HepG2 (cell line): ENCODE measurements around the gene B3GNT9. TPM values are rescaled to one million over a fixed set of nuclear protein-coding genes. Genes with fewer than 3 reads are reported as not detected.

ENCODE experiments used
- ATAC-seq: fragments of 200-7000 bp; cut with Tn5 transposase; 3 replicates; pipeline ENCODE4 v1.9.1; 2020; ENCODE audit warnings: mild to moderate bottlenecking, moderate library complexity
- BruUV-seq: library from RNA; stranded (reverse); fragments of 400-500 nt; replicated peaks from 2 replicates; lab custom pipeline; 2021; lab: Mats Ljungman, UMichigan
- CTCF ChIA-PET: fragments of 300-600 bp; formaldehyde crosslinking; extraction: SDS; loops from one replicate; lab custom pipeline; 2021; ENCODE audit warnings: low total read pairs, inconsistent platforms, low intra/inter-chr PET ratio; lab: Yijun Ruan, JAX
- POLR2A ChIA-PET: fragments of 350-600 bp; sonication (Branson Sonifier 250); formaldehyde crosslinking; loops from one replicate; lab custom pipeline; 2020; ENCODE audit warnings: antibody characterized with exemption, inconsistent platforms; lab: Yijun Ruan, JAX
- DNase-seq: peaks from one replicate; pipeline ENCODE4 v3.0.0-alpha.2; 2015; ENCODE audit warnings: low spot score
- FAIRE-seq: peaks from 3 replicates; lab custom pipeline; 2011; peaks lifted over from hg19 to GRCh38; lab: Jason Lieb, UNC
- H2AFZ ChIP-seq: one replicate; pipeline ENCODE4 v1.6.1; 2011; ENCODE audit warnings: low read length, inconsistent platforms
- H3K27ac ChIP-seq: fragments of 300-600 bp; 3 replicates; pipeline ENCODE4 v1.8.0; 2011; ENCODE audit warnings: mixed run types, mild to moderate bottlenecking, mixed read lengths, low read length, inconsistent platforms; ENCODE audit not compliant: insufficient read depth; ENCODE audit errors: extremely low read length
- H3K27me3 ChIP-seq, 2 experiments: fragments of 200-600 bp in 1 of 2; 2 replicates in 1 of 2; 3 replicates in 1 of 2; pipeline versions ENCODE4 v1.6.0 to v1.8.0; 2011; ENCODE audit warnings: low read length in 2 of 2, mild to moderate bottlenecking in 2 of 2, moderate library complexity in 2 of 2, inconsistent platforms in 1 of 2; ENCODE audit not compliant: insufficient read depth in 2 of 2, control insufficient read depth in 1 of 2
- H3K36me3 ChIP-seq, 2 experiments: fragments of 200-600 bp in 1 of 2; replicated peaks in 1 of 2; 2 replicates in 1 of 2; 3 replicates in 1 of 2; pipeline versions ENCODE4 v1.5.1 to v1.8.0; 2011; ENCODE audit warnings: low read length in 2 of 2, inconsistent platforms in 1 of 2; ENCODE audit not compliant: insufficient read depth in 2 of 2, control insufficient read depth in 1 of 2
- H3K4me1 ChIP-seq: 2 replicates; pipeline ENCODE4 v1.5.1; 2012; ENCODE audit warnings: low read length, inconsistent platforms; ENCODE audit not compliant: insufficient read depth
- H3K4me2 ChIP-seq: 2 replicates; pipeline ENCODE4 v1.6.0; 2011; ENCODE audit warnings: low read depth, low read length, inconsistent platforms
- H3K4me3 ChIP-seq, 3 experiments: fragments of 200-600 bp in 1 of 3; sonication (generic), shearing (Covaris generic) in 1 of 3; replicated peaks in 1 of 3; 2 replicates each; pipeline ENCODE4 v1.5.1; 2011 to 2016; ENCODE audit warnings: low read length in 3 of 3, inconsistent platforms in 2 of 3, low read depth in 2 of 3, mild to moderate bottlenecking in 2 of 3, control low read depth in 1 of 3, mixed read lengths in 1 of 3; ENCODE audit not compliant: insufficient read depth in 1 of 3
- H3K79me2 ChIP-seq: one replicate; pipeline ENCODE4 v1.6.1; 2011; ENCODE audit warnings: low read length, inconsistent platforms; ENCODE audit not compliant: insufficient read depth
- H3K9ac ChIP-seq: 2 replicates; pipeline ENCODE4 v1.6.0; 2011; ENCODE audit warnings: mild to moderate bottlenecking, low read depth, low read length, inconsistent platforms; ENCODE audit not compliant: insufficient read depth
- H3K9me3 ChIP-seq: 2 replicates; pipeline ENCODE4 v1.5.1; 2012; ENCODE audit warnings: mild to moderate bottlenecking, low read length
- H4K20me1 ChIP-seq: 2 replicates; pipeline ENCODE4 v1.6.0; 2011; ENCODE audit warnings: inconsistent platforms, mild to moderate bottlenecking, low read length, moderate library complexity; ENCODE audit not compliant: insufficient read depth
- ATAD3A ChIP-seq: sonication (generic); formaldehyde crosslinking; IDR thresholded peaks from 2 replicates; pipeline ENCODE4 v1.4.0; 2020; ENCODE audit warnings: missing genetic modification reagents
- ATF4 ChIP-seq, 2 experiments: fragments of 450-650 bp in 1 of 2; sonication (generic) in 1 of 2; formaldehyde crosslinking; IDR thresholded peaks; 2 replicates each; pipeline versions ENCODE4 v1.5.0 to v1.8.0; 2020 to 2022; ENCODE audit warnings: mild to moderate bottlenecking in 1 of 2, missing genetic modification reagents in 1 of 2
- CTCF ChIP-seq: sonication (generic); formaldehyde crosslinking; IDR thresholded peaks from 2 replicates; pipeline ENCODE4 v1.5.0; 2020; ENCODE audit warnings: mild to moderate bottlenecking, missing genetic modification reagents, moderate library complexity
- HMGXB4 ChIP-seq, 2 experiments: sonication (generic) in 1 of 2; formaldehyde crosslinking in 1 of 2; IDR thresholded peaks; 2 replicates each; pipeline versions ENCODE4 v1.4.0 to v1.6.1; 2018 to 2020; ENCODE audit warnings: missing genetic modification reagents in 2 of 2, borderline replicate concordance in 1 of 2, low read depth in 1 of 2, mild to moderate bottlenecking in 1 of 2, missing biosample characterization in 1 of 2
- HOXA5 ChIP-seq: sonication (generic); formaldehyde crosslinking; IDR thresholded peaks from 2 replicates; pipeline ENCODE4 v1.4.0; 2020; ENCODE audit warnings: missing genetic modification reagents
- HOXA7 ChIP-seq: sonication (generic); formaldehyde crosslinking; IDR thresholded peaks from 2 replicates; pipeline ENCODE4 v1.8.1; 2022; ENCODE audit warnings: mild to moderate bottlenecking, missing genetic modification reagents, moderate library complexity
- MED13 ChIP-seq: sonication (generic); formaldehyde crosslinking; IDR thresholded peaks from 2 replicates; pipeline ENCODE4 v1.5.0; 2020; ENCODE audit warnings: missing genetic modification reagents
- MTA1 ChIP-seq: sonication (generic); formaldehyde crosslinking; IDR thresholded peaks from 2 replicates; pipeline ENCODE4 v1.4.0; 2020; ENCODE audit warnings: missing genetic modification reagents, mild to moderate bottlenecking, borderline replicate concordance
- NFE2L1 ChIP-seq: sonication (generic); formaldehyde crosslinking; IDR thresholded peaks from 2 replicates; pipeline ENCODE4 v1.4.0; 2020; ENCODE audit warnings: missing genetic modification reagents, mild to moderate bottlenecking, borderline replicate concordance
- RAD21 ChIP-seq: fragments of 450-650 bp; formaldehyde crosslinking; IDR thresholded peaks from 2 replicates; pipeline ENCODE4 v1.5.0; 2020; ENCODE audit warnings: mild to moderate bottlenecking
- SP4 ChIP-seq: sonication (generic); formaldehyde crosslinking; IDR thresholded peaks from 2 replicates; pipeline ENCODE4 v1.8.1; 2023; ENCODE audit warnings: mild to moderate bottlenecking, missing genetic modification reagents
- TCF7L2 ChIP-seq: IDR thresholded peaks from 2 replicates; pipeline ENCODE4 v1.6.1; 2011; ENCODE audit warnings: mild to moderate bottlenecking, low read depth, low read length, moderate library complexity
- ZBTB38 ChIP-seq: sonication (generic); formaldehyde crosslinking; IDR thresholded peaks from 2 replicates; pipeline ENCODE4 v1.5.1; 2020; ENCODE audit warnings: mild to moderate bottlenecking, missing genetic modification reagents
- ZNF253 ChIP-seq: sonication (generic); formaldehyde crosslinking; IDR thresholded peaks from 2 replicates; pipeline ENCODE4 v1.8.0; 2022; ENCODE audit warnings: mild to moderate bottlenecking, missing genetic modification reagents, borderline replicate concordance
- ZNF296 ChIP-seq: sonication (generic); formaldehyde crosslinking; conservative IDR thresholded peaks from 2 replicates; pipeline ENCODE4 v1.5.0; 2020; ENCODE audit warnings: mild to moderate bottlenecking, missing genetic modification reagents
- ZNF331 ChIP-seq: sonication (generic); formaldehyde crosslinking; IDR thresholded peaks from 2 replicates; pipeline ENCODE4 v1.4.0; 2020; ENCODE audit warnings: missing genetic modification reagents
- ZSCAN21 ChIP-seq: sonication (generic); formaldehyde crosslinking; IDR thresholded peaks from 2 replicates; pipeline ENCODE4 v1.8.0; 2022; ENCODE audit warnings: mild to moderate bottlenecking, missing genetic modification reagents, moderate library complexity, borderline replicate concordance
- ZZZ3 ChIP-seq: sonication (generic); formaldehyde crosslinking; IDR thresholded peaks from 2 replicates; pipeline ENCODE4 v1.4.0; 2020; ENCODE audit warnings: missing genetic modification reagents, mild to moderate bottlenecking, borderline replicate concordance
- WGBS: methylation state at CpG from one replicate; pipeline ENCODE4 v1.1.6; 2017; ENCODE audit warnings: low lambda C conversion rate; 5-methylcytosine and 5-hydroxymethylcytosine counted together
- in situ Hi-C: cut with HindIII; loops from 2 replicates; pipeline ENCODE4 v1.10.0; 2017; ENCODE audit warnings: low pct_unique_long_range_greater_than_20kb; ENCODE audit not compliant: extremely low pct_ligation_motif_present
- intact Hi-C: fragments of 100-400 bp; cut with micrococcal nuclease; formaldehyde crosslinking; loops from one replicate; pipeline ENCODE4 v1.10.0; 2022; ENCODE audit not compliant: unreplicated experiment
- polyA plus RNA-seq, 8 experiments: library from polyadenylated mRNA; depleted of rRNA in 3 of 8; stranded (reverse) in 7 of 8; unstranded in 1 of 8; fragments of >200 nt; fragmentation: Illumina TruSeq in 4 of 8; extraction: Trizol in 4 of 8; gene quantifications; 2 replicates each; pipeline versions ENCODE4 v1.2.1 to v1.2.3, GENCODE V29; 2011 to 2016; ENCODE audit warnings: low read depth in 4 of 8, missing spikeins in 1 of 8, mixed read lengths in 1 of 8; ENCODE audit not compliant: insufficient read depth in 1 of 8
- total RNA-seq, 5 experiments: library from RNA; depleted of rRNA; stranded (reverse); fragments of >200 nt; fragmentation: Illumina TruSeq; extraction: Trizol; gene quantifications; 2 replicates each; pipeline ENCODE4 v1.2.3, GENCODE V29; 2016; ENCODE audit warnings: low read depth in 1 of 5

Gene B3GNT9
- total and polyA plus RNA-seq, 2 of the 13 experiments (the other 11 are each of a cell fraction or from before 2014, with no cell fraction given): 1.5 to 3.1 TPM

- ChIA-PET POLR2A (interaction anchor here (1.0 kb wide), 1 partner anchor 19 kb away, joined by 3 read pairs; no protein-coding TSS in a partner anchor), CTCF (interaction anchor here (1.3 kb wide), 1 partner anchor 225 kb away, joined by 5 read pairs; no protein-coding TSS in a partner anchor)
- Histone ChIP-seq H3K27ac (no peak overlapping the region), H3K79me2 (no peaks in the 10 kb centered on the region), H2AFZ (no peak overlapping the region), H3K4me1 (peaks cover 37% of the 10 kb centered on the region), H3K4me3 (no peak overlapping the region), H3K36me3 (no peaks in the 10 kb centered on the region; a peak in 1 of 5 replicates), H4K20me1 (no peaks in the 10 kb centered on the region; the same call in 1 of the 2 replicates), H3K9ac (no peak overlapping the region), H3K4me2 (no peak overlapping the region), H3K9me3 (no peaks in the 10 kb centered on the region), H3K27me3 (no peaks in the 10 kb centered on the region; a peak in 1 of 5 replicates)
- ATAC-seq (peak; percentile 13), DNase-seq (no peak), FAIRE-seq (no peak)
- in situ Hi-C loops: no loop called here
- BruUV-seq: no TSS peak
- 82% methylated on average over 11 of the region's 13 CpGs for WGBS
- intact Hi-C loops: no loop called here
- TF ChIP-seq ZZZ3 (CRISPR knock-in tag) (no peak), CTCF (CRISPR knock-in tag) (peak; percentile 63), RAD21 (CRISPR knock-in tag) (0 out of 2 replicates have a peak, but pooled peaks have one; percentile 15), MTA1 (CRISPR knock-in tag) (0 out of 2 replicates have a peak, but pooled peaks have one; percentile 23), ATAD3A (CRISPR knock-in tag) (no peak), ZSCAN21 (peak; percentile 41; the same call in 1 of the 2 replicates), TCF7L2 (no peak), ZNF253 (no peak), HOXA7 (no peak), ZBTB38 (CRISPR knock-in tag) (peak; percentile 36; the same call in 1 of the 2 replicates), ZNF296 (no peak), NFE2L1 (CRISPR knock-in tag) (no peak), SP4 (CRISPR knock-in tag) (no peak; the same call in 1 of the 2 replicates), ATF4 (CRISPR knock-in tag; IDR thresholded peaks at IDR 0.05) (peak in 1 of 2 experiments; percentile 25; a peak in 1 of 4 replicates), ZNF331 (CRISPR knock-in tag) (peak; percentile 85), HMGXB4 (CRISPR knock-in tag; IDR thresholded peaks at IDR 0.05; ENCODE audit: borderline replicate concordance in 1 of 2, low read depth in 1 of 2) (0 out of 4 replicates have a peak, but pooled peaks of 1 of the 2 experiments have one; percentile 53), MED13 (CRISPR knock-in tag) (no peak), HOXA5 (CRISPR knock-in tag) (no peak)
These were observed 28.8 kb upstream of the B3GNT9 start for GRCh38 chr16:67179421-67180080.
